IMR-90 (cell line): ENCODE data around the gene AGFG1. TPM values are rescaled to one million over a fixed set of nuclear protein-coding genes. Genes with fewer than 3 reads are reported as not detected.

Experiments
- ATAC-seq: fragments of 200-7000 bp; cut with Tn5 transposase; 2 replicates; pipeline ENCODE4 v1.9.1; 2020; ENCODE audit warnings: low read depth, mild to moderate bottlenecking, moderate library complexity
- BruUV-seq: library from RNA; stranded (reverse); fragments of 400-500 nt; replicated peaks from 2 replicates; lab custom pipeline; 2021; lab: Mats Ljungman, UMichigan
- CTCF ChIA-PET: fragments of 300-600 bp; formaldehyde crosslinking; extraction: SDS; loops from one replicate; lab custom pipeline; 2021; ENCODE audit warnings: antibody characterized with exemption; lab: Yijun Ruan, JAX
- POLR2A ChIA-PET: fragments of 300-600 bp; sonication (Branson Sonifier 250); formaldehyde crosslinking; loops from one replicate; lab custom pipeline; 2022; ENCODE audit warnings: antibody characterized with exemption; ENCODE audit not compliant: unreplicated experiment; lab: Charles Lee
- DNase-seq: peaks from one replicate; pipeline ENCODE4 v3.0.0; 2013
- H2AFZ ChIP-seq: replicated peaks from 2 replicates; pipeline ENCODE3; 2013; ENCODE audit warnings: low read length, mild to moderate bottlenecking; ENCODE audit not compliant: poor library complexity
- H2AK5ac ChIP-seq: 2 replicates; pipeline ENCODE4 v1.6.1; 2013; ENCODE audit warnings: low read depth, low read length, inconsistent platforms
- H2AK9ac ChIP-seq: replicated peaks from 2 replicates; pipeline ENCODE3; 2013; ENCODE audit warnings: mild to moderate bottlenecking, low read depth, low read length, moderate library complexity; ENCODE audit not compliant: poor library complexity
- H2BK120ac ChIP-seq: 2 replicates; pipeline ENCODE4 v1.6.1; 2013; ENCODE audit warnings: low read depth, low read length, inconsistent platforms
- H2BK15ac ChIP-seq: 3 replicates; pipeline ENCODE4 v1.6.1; 2013; ENCODE audit warnings: low read depth, low read length, inconsistent platforms
- H2BK20ac ChIP-seq: 2 replicates; pipeline ENCODE4 v1.6.1; 2013; ENCODE audit warnings: low read depth, mild to moderate bottlenecking, inconsistent platforms, low read length, moderate library complexity
- H2BK5ac ChIP-seq: 2 replicates; pipeline ENCODE4 v1.6.1; 2013; ENCODE audit warnings: mild to moderate bottlenecking, low read depth, low read length, inconsistent platforms; ENCODE audit not compliant: poor library complexity, severe bottlenecking
- H3K14ac ChIP-seq: replicated peaks from 2 replicates; pipeline ENCODE4 v1.6.1; 2013; ENCODE audit warnings: low read depth, low read length, inconsistent platforms
- H3K18ac ChIP-seq: 2 replicates; pipeline ENCODE4 v1.6.1; 2013; ENCODE audit warnings: low read depth, low read length, control low read depth
- H3K23ac ChIP-seq: 2 replicates; pipeline ENCODE4 v1.6.1; 2013; ENCODE audit warnings: low read depth, low read length, inconsistent platforms
- H3K27ac ChIP-seq: 2 replicates; pipeline ENCODE4 v1.5.1; 2013; ENCODE audit warnings: mild to moderate bottlenecking, control low read depth, low read length; ENCODE audit not compliant: insufficient read depth
- H3K27me3 ChIP-seq: 2 replicates; pipeline ENCODE4 v1.6.1; 2013; ENCODE audit warnings: low read length; ENCODE audit not compliant: control insufficient read depth, insufficient read depth
- H3K36me3 ChIP-seq: 2 replicates; pipeline ENCODE4 v1.6.1; 2013; ENCODE audit warnings: low read length, mixed read lengths; ENCODE audit not compliant: control insufficient read depth, insufficient read depth
- H3K4ac ChIP-seq: 2 replicates; pipeline ENCODE4 v1.6.1; 2013; ENCODE audit warnings: low read depth, low read length, inconsistent platforms
- H3K4me1 ChIP-seq: 2 replicates; pipeline ENCODE4 v1.6.1; 2013; ENCODE audit warnings: low read length, mixed read lengths; ENCODE audit not compliant: control insufficient read depth, insufficient read depth
- H3K4me2 ChIP-seq: 2 replicates; pipeline ENCODE4 v1.6.1; 2013; ENCODE audit warnings: low read depth, mild to moderate bottlenecking, control low read depth, low read length, moderate library complexity
- H3K4me3 ChIP-seq: 2 replicates; pipeline ENCODE4 v1.5.1; 2013; ENCODE audit warnings: low read depth, mild to moderate bottlenecking, control low read depth, low read length, moderate library complexity; ENCODE audit not compliant: insufficient read depth
- H3K56ac ChIP-seq: 2 replicates; pipeline ENCODE4 v1.6.1; 2013; ENCODE audit warnings: low read length, inconsistent platforms; ENCODE audit not compliant: insufficient read depth; ENCODE audit errors: extremely low read depth
- H3K79me1 ChIP-seq, 2 experiments: 2 replicates each; pipeline ENCODE4 v1.6.1; 2013; ENCODE audit warnings: low read length in 2 of 2, inconsistent platforms in 1 of 2, low read depth in 1 of 2
- H3K9ac ChIP-seq: 2 replicates; pipeline ENCODE4 v1.6.1; 2013; ENCODE audit warnings: low read depth, low read length, control low read depth
- H3K9me1 ChIP-seq: 2 replicates; pipeline ENCODE4 v1.6.1; 2013; ENCODE audit warnings: low read length, inconsistent platforms; ENCODE audit not compliant: insufficient read depth
- H3K9me3 ChIP-seq: 2 replicates; pipeline ENCODE4 v1.6.1; 2013; ENCODE audit warnings: low read length; ENCODE audit not compliant: control insufficient read depth, insufficient read depth
- H4K20me1 ChIP-seq: 2 replicates; pipeline ENCODE4 v1.6.1; 2013; ENCODE audit warnings: low read length, inconsistent platforms; ENCODE audit not compliant: insufficient read depth
- H4K5ac ChIP-seq: 2 replicates; pipeline ENCODE4 v1.6.1; 2013; ENCODE audit warnings: mild to moderate bottlenecking, low read depth, low read length, control low read depth
- H4K8ac ChIP-seq, 2 experiments: 2 replicates each; pipeline ENCODE4 v1.6.1; 2013; ENCODE audit warnings: low read depth in 2 of 2, low read length in 2 of 2, control low read depth in 1 of 2, inconsistent platforms in 1 of 2
- H4K91ac ChIP-seq: 2 replicates; pipeline ENCODE4 v1.6.1; 2013; ENCODE audit warnings: low read depth, low read length, inconsistent platforms; ENCODE audit not compliant: insufficient read depth
- CEBPB ChIP-seq: IDR thresholded peaks from 2 replicates; pipeline ENCODE4 v1.6.1; 2012; ENCODE audit warnings: low read depth, low read length, improper control_type of control experiment
- FOS ChIP-seq: fragments of 150-350 bp; IDR thresholded peaks from 2 replicates; pipeline ENCODE4 v1.6.1; 2016; ENCODE audit warnings: low read depth, low read length
- MAZ ChIP-seq: IDR thresholded peaks from 2 replicates; pipeline ENCODE4 v1.6.1; 2012; ENCODE audit warnings: low read depth, mild to moderate bottlenecking, low read length, improper control_type of control experiment, moderate library complexity, borderline replicate concordance
- MXI1 ChIP-seq: IDR thresholded peaks from 2 replicates; pipeline ENCODE4 v1.6.1; 2012; ENCODE audit warnings: low read depth, mild to moderate bottlenecking, low read length, moderate library complexity, borderline replicate concordance
- RFX5 ChIP-seq: IDR thresholded peaks from 2 replicates; pipeline ENCODE4 v1.8.0; 2012; ENCODE audit warnings: low read depth, mild to moderate bottlenecking, low read length, moderate library complexity
- WGBS, 2 experiments: methylation state at CpG; one replicate each; pipeline versions ENCODE4 v1.1.5 to v1.1.7; 2013; ENCODE audit warnings: missing lambda C conversion rate in 2 of 2; ENCODE audit not compliant: insufficient read length in 1 of 2; ENCODE audit errors: extremely low coverage in 2 of 2; 5-methylcytosine and 5-hydroxymethylcytosine counted together
- dilution Hi-C: fragments of 300-500 bp; cut with HindIII; formaldehyde crosslinking; loops from one replicate; pipeline ENCODE4 v1.14.3; 2018; ENCODE audit warnings: low sequenced_read_pairs; ENCODE audit not compliant: unreplicated experiment
- in situ Hi-C: fragments of 300-500 bp; cut with MboI; formaldehyde crosslinking; loops from 3 replicates; pipeline ENCODE4 v1.14.3; 2019; ENCODE audit warnings: low sequenced_read_pairs, inconsistent platforms, mixed read lengths
- intact Hi-C: fragments of 100-400 bp; cut with micrococcal nuclease; formaldehyde crosslinking; loops from 2 replicates; pipeline ENCODE4 v1.10.0; 2022
- polyA plus RNA-seq, 3 experiments: library from polyadenylated mRNA; depleted of rRNA; stranded (reverse); fragments of >200 nt; gene quantifications; 2 replicates each; pipeline ENCODE4 v1.2.3, GENCODE V29; 2012; ENCODE audit warnings: low replicate concordance in 1 of 3
- total RNA-seq: library from RNA; depleted of rRNA; stranded (reverse); fragments of >200 nt; gene quantifications from 2 replicates; pipeline ENCODE4 v1.2.3, GENCODE V29; 2012
- TF ChIP-seq, protein P1 (sequence below): fragments of 150-350 bp; IDR thresholded peaks from 2 replicates; pipeline ENCODE4 v1.6.1; 2017; ENCODE audit warnings: mild to moderate bottlenecking, antibody characterized with exemption, low read length, low read depth

The AGFG1 gene
- total and polyA plus RNA-seq, 2 of the 4 experiments (the other 2 are of a cell fraction): 58.4 to 126 TPM

DNA sequence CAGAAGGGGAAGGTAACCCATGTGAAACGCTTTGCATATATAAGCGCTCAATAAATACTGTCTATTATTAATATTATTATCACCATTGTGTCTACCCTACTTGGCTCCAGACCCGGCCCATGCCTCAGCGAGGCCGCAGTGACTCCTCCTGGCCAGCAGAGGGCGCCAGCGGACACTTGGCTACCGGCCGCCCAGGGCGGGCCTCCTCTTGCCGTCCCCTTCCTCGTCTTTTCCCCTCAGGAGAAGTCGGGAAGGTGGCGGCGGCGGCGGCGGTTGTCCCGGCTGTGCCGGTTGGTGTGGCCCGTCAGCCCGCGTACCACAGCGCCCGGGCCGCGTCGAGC lies at the start of gene AGFG1 (continued):
- TF ChIP-seq MXI1: no peak
- no peak for TF ChIP-seq CEBPB
- no peak; the same call in 1 of the 2 replicates for TF ChIP-seq MAZ
- TF ChIP-seq, protein P1, sequence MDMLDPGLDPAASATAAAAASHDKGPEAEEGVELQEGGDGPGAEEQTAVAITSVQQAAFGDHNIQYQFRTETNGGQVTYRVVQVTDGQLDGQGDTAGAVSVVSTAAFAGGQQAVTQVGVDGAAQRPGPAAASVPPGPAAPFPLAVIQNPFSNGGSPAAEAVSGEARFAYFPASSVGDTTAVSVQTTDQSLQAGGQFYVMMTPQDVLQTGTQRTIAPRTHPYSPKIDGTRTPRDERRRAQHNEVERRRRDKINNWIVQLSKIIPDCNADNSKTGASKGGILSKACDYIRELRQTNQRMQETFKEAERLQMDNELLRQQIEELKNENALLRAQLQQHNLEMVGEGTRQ: no peak

DNA sequence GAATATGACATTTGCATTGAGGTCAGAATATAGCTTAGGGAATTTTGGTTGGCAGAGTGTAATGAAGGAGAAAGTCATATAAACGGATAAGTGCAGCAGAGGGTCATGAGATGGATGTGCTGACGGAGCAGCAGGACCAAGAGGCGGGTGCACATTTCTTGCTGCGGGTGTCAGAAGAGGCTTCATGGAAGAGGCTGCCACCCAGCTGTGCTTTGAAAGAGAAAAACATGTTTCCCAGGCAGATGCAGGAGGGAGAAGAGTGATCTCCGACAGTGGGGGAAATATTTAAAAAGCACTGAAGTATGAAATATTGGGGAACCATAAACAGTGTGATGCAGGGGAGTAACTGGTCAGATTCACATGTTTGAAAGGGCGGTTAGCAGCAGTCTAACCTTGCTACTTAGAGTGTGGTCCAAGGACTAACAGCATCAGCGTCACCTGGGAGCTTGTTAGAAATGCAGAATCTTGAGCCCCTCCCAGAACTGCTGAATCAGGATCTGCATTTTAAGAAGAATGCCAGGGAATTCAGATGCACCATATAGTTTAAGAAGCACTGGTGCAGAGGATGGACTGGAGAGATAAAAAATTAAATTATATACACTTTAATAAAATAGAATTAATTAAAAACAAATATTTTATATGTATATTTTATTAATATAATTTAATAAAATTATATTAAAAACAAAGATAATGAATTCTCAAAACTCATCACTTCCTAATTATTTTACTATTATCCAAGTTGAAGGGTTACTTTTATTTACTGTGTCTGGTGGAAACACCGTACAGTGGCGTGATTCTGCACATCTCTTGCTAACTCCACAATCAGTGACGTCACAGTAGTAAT lies 48.1 kb upstream of the AGFG1 start:
- Histone ChIP-seq H4K8ac (no peak overlapping the region), H3K27ac (no peak overlapping the region), H3K18ac (no peak overlapping the region), H3K4me3 (no peak overlapping the region), H3K56ac (no peak overlapping the region), H3K36me3 (no peaks in the 10 kb centered on the region), H4K5ac (no peak overlapping the region), H3K4me1 (no peaks in the 10 kb centered on the region), H4K20me1 (no peaks in the 10 kb centered on the region), H2AK9ac (no peak overlapping the region), H2BK15ac (no peak overlapping the region), H2AFZ (peak overlapping the region; percentile 28), H3K9me1 (no peaks in the 10 kb centered on the region), H3K14ac (no peak overlapping the region), H2BK120ac (no peak overlapping the region), H2AK5ac (no peak overlapping the region), H2BK5ac (no peak overlapping the region), H3K9ac (no peak overlapping the region), H3K4me2 (no peak overlapping the region), H4K91ac (no peak overlapping the region), H3K23ac (0 out of 2 replicates have a peak overlapping the region, but pooled peaks have one; percentile 12), H3K27me3 (no peaks in the 10 kb centered on the region; the same call in 1 of the 2 replicates), H3K79me1 (no peaks in the 10 kb centered on the region), H3K9me3 (no peaks in the 10 kb centered on the region), H3K4ac (no peak overlapping the region), H2BK20ac (no peak overlapping the region)
- ATAC-seq (no peak), DNase-seq (no peak)
- intact Hi-C loops: no loop called here
- dilution Hi-C loops: no loop called here
- in situ Hi-C loops: no loop called here
- TF ChIP-seq FOS: no peak
- TF ChIP-seq RFX5: no peak
- 55% methylated on average over 4 of the region's 10 CpGs; no CpG with 5 or more reads in 1 of the 2 experiments for WGBS, 2 experiments
- CTCF ChIA-PET: no interaction called here
- POLR2A ChIA-PET: no interaction called here
- no TSS peak for BruUV-seq
